ENCODE data around the gene PSD4.

DNA sequence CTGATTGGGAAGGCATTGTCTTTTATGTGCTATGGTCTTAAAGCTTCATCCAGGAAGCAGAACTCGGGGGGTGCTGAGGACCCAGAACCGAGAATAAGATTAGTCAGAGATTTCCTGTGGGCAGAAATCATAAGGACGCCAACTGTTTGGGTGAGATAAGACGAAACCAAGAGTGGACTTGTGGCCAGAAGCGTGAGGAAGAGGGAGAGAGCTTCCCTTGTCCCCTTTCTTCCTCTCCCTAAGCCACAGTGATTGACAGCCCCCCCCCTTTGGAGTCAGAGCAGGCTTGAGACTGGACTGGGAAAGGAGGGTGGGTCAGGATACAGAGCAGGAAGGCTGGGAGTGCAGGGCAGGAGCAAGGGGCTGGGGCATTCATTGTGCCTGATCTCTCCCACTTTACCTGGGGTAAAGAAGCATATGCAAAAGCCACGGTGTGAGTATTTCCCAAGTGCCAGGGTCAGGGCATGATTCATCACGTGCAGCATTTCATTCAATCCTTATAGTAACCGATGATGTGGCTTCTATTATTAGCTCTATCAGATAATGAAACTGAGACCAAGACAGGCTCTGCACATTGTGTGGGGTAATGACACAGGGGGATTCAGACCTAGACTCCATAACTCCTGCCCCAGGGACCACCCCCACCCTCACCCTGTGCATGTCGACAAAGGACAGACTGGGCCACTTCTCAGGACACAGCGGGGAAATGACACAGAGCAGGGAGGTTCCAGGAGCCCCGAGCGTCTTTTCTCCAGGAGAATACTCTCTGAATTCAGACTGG is 49.4 kb upstream of the PSD4 start:
- TF ChIP-seq CREB5 (CRISPR knock-in tag; IDR thresholded peaks at IDR 0.05; ENCODE audit: low read depth) = no peak
- TF ChIP-seq SNAI2 (CRISPR knock-in tag; IDR thresholded peaks at IDR 0.05) = no peak
- no peak for TF ChIP-seq GLIS3 (CRISPR knock-in tag; IDR thresholded peaks at IDR 0.05)
- no peak for TF ChIP-seq ARNTL (CRISPR knock-in tag; IDR thresholded peaks at IDR 0.05; ENCODE audit: borderline replicate concordance, low read depth)
- no peak for TF ChIP-seq CSRNP3 (CRISPR knock-in tag; IDR thresholded peaks at IDR 0.05)
- no peak for TF ChIP-seq PPARA (CRISPR knock-in tag; IDR thresholded peaks at IDR 0.05; ENCODE audit: borderline replicate concordance)
- no peak for TF ChIP-seq ESRRG (CRISPR knock-in tag; IDR thresholded peaks at IDR 0.05)

Measured in SK-N-SH treated with all-trans-retinoic acid at 6 μM for 48 hours (cell line).